BJ (cell line): ENCODE results near the gene HILPDA. TPM values are rescaled to one million over a fixed set of nuclear protein-coding genes. Genes with fewer than 3 reads are reported as not detected.
"Not testable (repeated sequence)": the region's sequence is repeated elsewhere in the genome, so short reads cannot be mapped to it uniquely, and the experiment has no call there.

ENCODE experiments used
- CTCF ChIA-PET: fragments of 350-600 bp; formaldehyde crosslinking; extraction: SDS; loops from one replicate; lab custom pipeline; 2021; ENCODE audit warnings: antibody characterized with exemption, inconsistent platforms; lab: Yijun Ruan, JAX
- POLR2A ChIA-PET: fragments of 300-600 bp; sonication (Branson Sonifier 250); formaldehyde crosslinking; extraction: SDS; loops from one replicate; lab custom pipeline; 2021; ENCODE audit warnings: antibody characterized with exemption; lab: Charles Lee
- DNase-seq: peaks from one replicate; pipeline ENCODE4 v3.0.0-alpha.2; 2011; ENCODE audit warnings: low read depth
- H3K27me3 ChIP-seq: 2 replicates; pipeline ENCODE4 v1.6.0; 2011; ENCODE audit warnings: low read length; ENCODE audit not compliant: control insufficient read depth, insufficient read depth
- H3K36me3 ChIP-seq: 2 replicates; pipeline ENCODE4 v1.5.1; 2011; ENCODE audit warnings: low read length; ENCODE audit not compliant: control insufficient read depth, insufficient read depth
- H3K4me3 ChIP-seq: 2 replicates; pipeline ENCODE4 v1.5.1; 2011; ENCODE audit warnings: low read depth, mild to moderate bottlenecking, control low read depth, low read length
- polyA plus RNA-seq: library from polyadenylated mRNA; depleted of rRNA; stranded (reverse); fragments of >200 nt; gene quantifications from 2 replicates; pipeline ENCODE4 v1.2.3, GENCODE V29; 2011; rRNA removed
- small RNA-seq: library from RNA; depleted of rRNA; stranded (forward); fragments of <200 nt; gene quantifications from one replicate; pipeline ENCODE3, GENCODE V24; 2012; ENCODE audit warnings: low replicate concordance, low read depth; ENCODE audit not compliant: insufficient read length
- TF ChIP-seq, protein P1 (sequence below): IDR thresholded peaks from 2 replicates; pipeline ENCODE4 v1.5.1; 2011; ENCODE audit warnings: low read depth, mild to moderate bottlenecking, control low read depth, inconsistent platforms, low read length, moderate library complexity; ENCODE audit not compliant: insufficient read depth

Gene HILPDA
- polyA plus RNA-seq, 1 experiment: 21.5 TPM

DNA sequence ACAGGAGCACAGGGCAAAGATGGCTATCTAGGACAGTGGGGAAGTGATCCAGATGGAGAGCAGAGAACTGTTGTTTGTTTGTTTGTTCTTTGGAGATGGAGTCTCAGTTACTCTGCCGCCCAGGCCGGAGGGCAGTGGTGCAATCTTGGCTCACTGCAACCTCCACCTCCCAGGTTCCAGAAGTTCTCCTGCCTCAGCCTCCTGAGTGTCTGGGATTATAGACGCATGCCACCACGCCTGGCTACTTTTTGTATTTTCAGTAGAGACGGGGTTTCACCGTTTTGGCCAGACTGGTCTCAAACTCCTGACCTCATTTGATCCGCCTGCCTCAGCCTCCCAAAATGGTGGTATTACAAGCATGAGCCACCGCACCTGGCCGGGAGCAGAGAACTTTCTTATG lies 41.7 kb downstream of the HILPDA start:
- Histone ChIP-seq H3K27me3 (no peaks in the 10 kb centered on the region), H3K4me3 (no peak overlapping the region), H3K36me3 (peaks cover 5% of the 10 kb centered on the region)
- DNase-seq: no peak
- ChIA-PET CTCF (no interaction called here), POLR2A (no interaction called here)
- TF ChIP-seq, protein P1, sequence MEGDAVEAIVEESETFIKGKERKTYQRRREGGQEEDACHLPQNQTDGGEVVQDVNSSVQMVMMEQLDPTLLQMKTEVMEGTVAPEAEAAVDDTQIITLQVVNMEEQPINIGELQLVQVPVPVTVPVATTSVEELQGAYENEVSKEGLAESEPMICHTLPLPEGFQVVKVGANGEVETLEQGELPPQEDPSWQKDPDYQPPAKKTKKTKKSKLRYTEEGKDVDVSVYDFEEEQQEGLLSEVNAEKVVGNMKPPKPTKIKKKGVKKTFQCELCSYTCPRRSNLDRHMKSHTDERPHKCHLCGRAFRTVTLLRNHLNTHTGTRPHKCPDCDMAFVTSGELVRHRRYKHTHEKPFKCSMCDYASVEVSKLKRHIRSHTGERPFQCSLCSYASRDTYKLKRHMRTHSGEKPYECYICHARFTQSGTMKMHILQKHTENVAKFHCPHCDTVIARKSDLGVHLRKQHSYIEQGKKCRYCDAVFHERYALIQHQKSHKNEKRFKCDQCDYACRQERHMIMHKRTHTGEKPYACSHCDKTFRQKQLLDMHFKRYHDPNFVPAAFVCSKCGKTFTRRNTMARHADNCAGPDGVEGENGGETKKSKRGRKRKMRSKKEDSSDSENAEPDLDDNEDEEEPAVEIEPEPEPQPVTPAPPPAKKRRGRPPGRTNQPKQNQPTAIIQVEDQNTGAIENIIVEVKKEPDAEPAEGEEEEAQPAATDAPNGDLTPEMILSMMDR: no peak

DNA sequence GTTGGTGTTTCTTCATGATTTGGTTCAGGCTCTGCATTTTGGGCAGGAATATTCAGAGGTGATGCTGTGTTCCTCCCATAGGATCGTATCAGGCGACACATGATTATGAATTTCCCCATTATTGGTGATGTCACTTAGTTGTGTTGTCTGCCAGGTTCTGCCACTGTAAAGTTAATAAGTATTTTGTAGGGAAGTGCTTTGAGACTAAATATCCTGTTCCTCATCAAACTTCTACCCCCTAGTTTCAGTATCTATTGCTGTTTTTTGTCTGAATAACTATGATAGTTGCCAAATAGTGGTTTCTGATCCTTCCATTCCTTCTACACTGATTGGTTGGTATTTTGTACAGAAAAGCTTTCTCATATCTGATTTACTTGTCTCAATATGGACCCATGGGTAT lies 49.7 kb downstream of the HILPDA start:
- DNase-seq, H3K4me3 ChIP-seq, POLR2A ChIA-PET, CTCF ChIA-PET, H3K27me3 ChIP-seq, H3K36me3 ChIP-seq: not testable (repeated sequence)

DNA sequence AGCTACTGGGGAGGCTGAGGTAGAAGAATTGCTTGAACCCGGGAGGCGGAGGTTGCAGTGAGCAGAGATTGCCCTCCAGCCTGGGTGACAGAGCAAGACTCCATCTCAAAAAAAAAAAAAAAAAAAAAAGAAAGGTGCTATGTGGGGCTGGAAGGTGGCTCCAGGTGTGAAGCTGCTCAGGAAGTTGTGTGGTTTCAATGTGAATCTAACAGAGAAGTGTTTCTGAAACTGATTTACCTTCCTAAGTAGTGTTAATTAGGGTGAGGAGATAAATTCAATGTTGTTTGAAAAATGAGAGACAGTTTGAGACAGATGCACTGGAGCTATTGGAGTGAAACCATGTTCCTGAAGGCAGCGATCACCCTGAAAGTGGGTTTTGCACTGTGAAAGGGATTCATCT lies 51.1 kb downstream of the HILPDA start:
- H3K27me3 ChIP-seq, H3K4me3 ChIP-seq, H3K36me3 ChIP-seq, POLR2A ChIA-PET, CTCF ChIA-PET, DNase-seq: not testable (repeated sequence)

DNA sequence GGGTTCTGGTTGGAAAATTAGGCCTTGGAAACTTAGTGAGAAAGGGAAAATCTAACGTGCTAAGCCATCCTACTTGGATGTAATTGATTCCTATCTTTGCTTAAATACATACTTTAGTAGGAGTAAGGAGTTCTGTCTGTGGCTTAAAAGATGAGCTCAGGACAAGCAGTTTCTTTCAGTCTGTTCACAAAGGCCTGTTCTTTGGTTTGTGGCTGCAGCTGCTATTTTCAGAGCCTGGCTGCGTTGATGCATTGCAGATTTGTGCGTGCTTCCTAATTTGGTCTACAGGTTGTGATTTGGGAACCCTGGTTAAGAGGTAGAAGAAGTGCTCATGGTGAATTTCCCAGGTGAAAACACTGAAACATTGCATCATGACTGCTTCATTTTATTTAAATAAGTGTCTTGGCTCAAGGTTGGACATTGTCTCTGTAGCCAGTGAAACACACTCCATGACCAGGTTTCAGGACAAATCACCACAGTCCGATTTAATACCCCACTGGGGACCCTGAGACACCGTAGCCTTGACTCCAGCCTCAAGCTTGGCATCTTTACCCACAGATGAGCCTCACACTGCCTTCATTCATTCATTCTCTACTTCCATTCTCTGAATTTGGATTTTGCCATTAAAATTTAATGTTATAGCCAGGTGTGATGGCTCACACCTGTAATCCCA lies 51.8 kb downstream of the HILPDA start:
- CTCF ChIA-PET, H3K36me3 ChIP-seq, POLR2A ChIA-PET, H3K4me3 ChIP-seq, H3K27me3 ChIP-seq, DNase-seq: not testable (repeated sequence)

Small RNAs within 50 kb of the gene (small RNA-seq; reads per million reads assigned to genes)
- gene AC010655.1 (not detected), gene AC010655.2 (not detected), gene RF00017 (not detected), gene RNU7-54P (not detected)

Other genes starting within 250 kb of the HILPDA start
- gene LEP, start 214.6 kb upstream of the HILPDA start, polyA plus RNA-seq: 0.05 TPM in 2 replicates
- gene RBM28, start 112.0 kb upstream of the HILPDA start, polyA plus RNA-seq: 14.8 and 16.1 TPM in 2 replicates
- 0.07 TPM in 1 of 2 replicates, not detected in the other for gene PRRT4, start 94.2 kb upstream of the HILPDA start, polyA plus RNA-seq
- gene IMPDH1, start 45.9 kb upstream of the HILPDA start, polyA plus RNA-seq: 65.7 and 84.5 TPM in 2 replicates
- gene METTL2B, start 20.9 kb downstream of the HILPDA start, polyA plus RNA-seq: 13.8 and 21.0 TPM in 2 replicates
- 0.67 and 0.94 TPM in 2 replicates for gene GARIN1A, start 216.4 kb downstream of the HILPDA start, polyA plus RNA-seq